Lower leg skin (tissue), 3 donors: Measurements from ENCODE around the gene PDCD6IP.

Experiments used
- CTCF ChIP-seq, 3 donors: fragments of 450-650 bp; IDR thresholded peaks; one replicate each; pipeline ENCODE4 v1.5.1; 2016; ENCODE audit warnings: antibody characterized with exemption in 3 of 3, mild to moderate bottlenecking in 3 of 3, moderate library complexity in 2 of 3
- POLR2A ChIP-seq, 2 donors: fragments of 450-650 bp; IDR thresholded peaks; one replicate each; pipeline ENCODE4 v1.6.1; 2016 to 2017; ENCODE audit warnings: antibody characterized with exemption in 2 of 2, mild to moderate bottlenecking in 1 of 2, moderate library complexity in 1 of 2

- no peak for TF ChIP-seq CTCF (IDR thresholded peaks at IDR 0.05)
- TF ChIP-seq POLR2A (IDR thresholded peaks at IDR 0.05), result no peak
These were observed 3.3 kb upstream of the PDCD6IP start for GRCh38 chr3:33795131-33795530.
